HepG2 (cell line): ENCODE results near the gene EIF6. TPM values are rescaled to one million over a fixed set of nuclear protein-coding genes. Genes with fewer than 3 reads are reported as not detected.

Experiments
- AGO1 ChIP-seq: fragments of 200-400 bp; formaldehyde crosslinking; IDR thresholded peaks from 2 replicates; pipeline ENCODE4 v1.6.1; 2017; ENCODE audit warnings: mild to moderate bottlenecking, low read depth, low read length, moderate library complexity; ENCODE audit not compliant: poor library complexity, severe bottlenecking
- BRD4 ChIP-seq: sonication (generic); formaldehyde crosslinking; IDR thresholded peaks from 2 replicates; pipeline ENCODE4 v1.4.0; 2020; ENCODE audit warnings: missing genetic modification reagents
- ELF3 ChIP-seq: IDR thresholded peaks from 2 replicates; pipeline ENCODE4 v1.6.1; 2016; ENCODE audit warnings: missing genetic modification reagents, missing compliant biosample characterization
- FOXM1 ChIP-seq: sonication (generic); formaldehyde crosslinking; IDR thresholded peaks from 2 replicates; pipeline ENCODE4 v1.5.0; 2020; ENCODE audit warnings: missing genetic modification reagents
- GFI1 ChIP-seq: sonication (generic); formaldehyde crosslinking; IDR thresholded peaks from 2 replicates; pipeline ENCODE4 v1.5.0; 2020; ENCODE audit warnings: missing genetic modification reagents, mild to moderate bottlenecking, borderline replicate concordance
- GTF3A ChIP-seq: sonication (generic); formaldehyde crosslinking; conservative IDR thresholded peaks from 2 replicates; pipeline ENCODE4 v1.4.0; 2020; ENCODE audit warnings: mild to moderate bottlenecking, missing genetic modification reagents
- HNF4G ChIP-seq, 2 experiments: sonication (generic) in 1 of 2; formaldehyde crosslinking in 1 of 2; IDR thresholded peaks; 2 replicates each; pipeline versions ENCODE4 v1.4.0 to v1.6.1; 2011 to 2020; ENCODE audit warnings: borderline replicate concordance in 2 of 2, low read depth in 2 of 2, mild to moderate bottlenecking in 2 of 2, low read length in 1 of 2, missing genetic modification reagents in 1 of 2, moderate library complexity in 1 of 2
- ISL2 ChIP-seq: sonication (generic); formaldehyde crosslinking; IDR thresholded peaks from 2 replicates; pipeline ENCODE4 v1.5.0; 2020; ENCODE audit warnings: missing genetic modification reagents
- KLF11 ChIP-seq: IDR thresholded peaks from 2 replicates; pipeline ENCODE4 v1.6.1; 2016; ENCODE audit warnings: missing compliant biosample characterization
- KLF12 ChIP-seq: sonication (generic); formaldehyde crosslinking; IDR thresholded peaks from 2 replicates; pipeline ENCODE4 v1.4.0; 2020; ENCODE audit warnings: missing genetic modification reagents, borderline replicate concordance
- MEIS2 ChIP-seq: sonication (generic); formaldehyde crosslinking; IDR thresholded peaks from 2 replicates; pipeline ENCODE4 v1.9.0; 2021; ENCODE audit warnings: mild to moderate bottlenecking, missing genetic modification reagents
- PREB ChIP-seq: sonication (generic); formaldehyde crosslinking; IDR thresholded peaks from 2 replicates; pipeline ENCODE4 v1.4.0; 2020; ENCODE audit warnings: missing genetic modification reagents
- SKI ChIP-seq: fragments of 450-650 bp; IDR thresholded peaks from one replicate; pipeline ENCODE4 v1.6.1; 2018; ENCODE audit warnings: mild to moderate bottlenecking; ENCODE audit not compliant: partially characterized antibody
- SRSF1 ChIP-seq: fragments of 200-400 bp; formaldehyde crosslinking; optimal IDR thresholded peaks from 2 replicates; pipeline ENCODE3; 2017; ENCODE audit warnings: mild to moderate bottlenecking, low read depth, low read length, moderate library complexity
- TBX3 ChIP-seq: fragments of 450-650 bp; IDR thresholded peaks from 2 replicates; pipeline ENCODE4 v1.6.1; 2017; ENCODE audit warnings: antibody characterized with exemption, mild to moderate bottlenecking, inconsistent platforms, borderline replicate concordance
- ZKSCAN1 ChIP-seq: fragments of 150-350 bp; IDR thresholded peaks from 2 replicates; pipeline ENCODE4 v1.6.1; 2014; ENCODE audit warnings: low read length
- ZNF263 ChIP-seq: sonication (generic); formaldehyde crosslinking; IDR thresholded peaks from 2 replicates; pipeline ENCODE4 v1.4.0; 2020; ENCODE audit warnings: missing genetic modification reagents
- ZNF512B ChIP-seq: sonication (generic); formaldehyde crosslinking; IDR thresholded peaks from 2 replicates; pipeline ENCODE4 v1.5.1; 2020; ENCODE audit warnings: missing genetic modification reagents, mild to moderate bottlenecking, borderline replicate concordance
- ZNF530 ChIP-seq: sonication (generic); formaldehyde crosslinking; IDR thresholded peaks from 2 replicates; pipeline ENCODE4 v1.5.0; 2020; ENCODE audit warnings: low read depth, mild to moderate bottlenecking, missing genetic modification reagents
- ZNF564 ChIP-seq: sonication (generic); formaldehyde crosslinking; IDR thresholded peaks from 2 replicates; pipeline ENCODE4 v1.8.1; 2023; ENCODE audit warnings: mild to moderate bottlenecking, missing genetic modification reagents
- ZNF652 ChIP-seq: IDR thresholded peaks from 2 replicates; pipeline ENCODE4 v1.6.1; 2016; ENCODE audit warnings: low read depth, borderline replicate concordance
- ZNF788 ChIP-seq: sonication (generic); formaldehyde crosslinking; IDR thresholded peaks from 2 replicates; pipeline ENCODE4 v1.5.0; 2020; ENCODE audit warnings: mild to moderate bottlenecking, missing genetic modification reagents, borderline replicate concordance
- ZNF790 ChIP-seq: sonication (generic); formaldehyde crosslinking; IDR thresholded peaks from 2 replicates; pipeline ENCODE4 v1.8.0; 2022; ENCODE audit warnings: missing genetic modification reagents, mild to moderate bottlenecking, borderline replicate concordance
- polyA plus RNA-seq, 8 experiments: library from polyadenylated mRNA; depleted of rRNA in 3 of 8; stranded (reverse) in 7 of 8; unstranded in 1 of 8; fragments of >200 nt; fragmentation: Illumina TruSeq in 4 of 8; extraction: Trizol in 4 of 8; gene quantifications; 2 replicates each; pipeline versions ENCODE4 v1.2.1 to v1.2.3, GENCODE V29; 2011 to 2016; ENCODE audit warnings: low read depth in 4 of 8, missing spikeins in 1 of 8, mixed read lengths in 1 of 8; ENCODE audit not compliant: insufficient read depth in 1 of 8
- total RNA-seq, 5 experiments: library from RNA; depleted of rRNA; stranded (reverse); fragments of >200 nt; fragmentation: Illumina TruSeq; extraction: Trizol; gene quantifications; 2 replicates each; pipeline ENCODE4 v1.2.3, GENCODE V29; 2016; ENCODE audit warnings: low read depth in 1 of 5
- TF ChIP-seq, protein P1 (sequence below): IDR thresholded peaks from 2 replicates; pipeline ENCODE4 v1.6.1; 2016
- TF ChIP-seq, protein P2 (sequence below): sonication (generic); formaldehyde crosslinking; IDR thresholded peaks from 2 replicates; pipeline ENCODE4 v1.8.1; 2023; ENCODE audit warnings: missing genetic modification reagents, inconsistent platforms, borderline replicate concordance
- TF ChIP-seq, protein P3 (sequence below): IDR thresholded peaks from 2 replicates; pipeline ENCODE4 v1.6.1; 2016; ENCODE audit warnings: mild to moderate bottlenecking, missing biosample characterization, missing genetic modification reagents

The EIF6 gene
- total and polyA plus RNA-seq, 2 of the 13 experiments (the other 11 are each of a cell fraction or from before 2014, with no cell fraction given): 462 to 466 TPM

- TF ChIP-seq, protein P1, sequence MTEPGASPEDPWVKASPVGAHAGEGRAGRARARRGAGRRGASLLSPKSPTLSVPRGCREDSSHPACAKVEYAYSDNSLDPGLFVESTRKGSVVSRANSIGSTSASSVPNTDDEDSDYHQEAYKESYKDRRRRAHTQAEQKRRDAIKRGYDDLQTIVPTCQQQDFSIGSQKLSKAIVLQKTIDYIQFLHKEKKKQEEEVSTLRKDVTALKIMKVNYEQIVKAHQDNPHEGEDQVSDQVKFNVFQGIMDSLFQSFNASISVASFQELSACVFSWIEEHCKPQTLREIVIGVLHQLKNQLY: no peak
- TF ChIP-seq ISL2 (0 out of 2 replicates have a peak, but pooled peaks have one; percentile 30), SKI (no peak), MEIS2 (no peak), ZNF530 (CRISPR knock-in tag) (no peak), ELF3 (no peak), KLF11 (CRISPR knock-in tag) (no peak), ZNF512B (no peak), ZNF263 (CRISPR knock-in tag) (no peak), ZKSCAN1 (no peak), GFI1 (CRISPR knock-in tag) (0 out of 2 replicates have a peak, but pooled peaks have one; percentile 33), TBX3 (no peak), ZNF652 (no peak), PREB (CRISPR knock-in tag) (no peak), HNF4G (IDR thresholded peaks at IDR 0.05; ENCODE audit: borderline replicate concordance, low read depth, low read length) (no peak), HNF4G (CRISPR knock-in tag; IDR thresholded peaks at IDR 0.05; ENCODE audit: borderline replicate concordance, low read depth) (no peak), FOXM1 (no peak), KLF12 (CRISPR knock-in tag) (no peak), ZNF790 (CRISPR knock-in tag) (no peak), BRD4 (CRISPR knock-in tag) (no peak), AGO1 (peak; percentile 72), ZNF788 (CRISPR knock-in tag) (no peak), ZNF564 (CRISPR knock-in tag) (0 out of 2 replicates have a peak, but pooled peaks have one; percentile 32), SRSF1 (no peak), GTF3A (CRISPR knock-in tag) (no peak)
- TF ChIP-seq, protein P2, sequence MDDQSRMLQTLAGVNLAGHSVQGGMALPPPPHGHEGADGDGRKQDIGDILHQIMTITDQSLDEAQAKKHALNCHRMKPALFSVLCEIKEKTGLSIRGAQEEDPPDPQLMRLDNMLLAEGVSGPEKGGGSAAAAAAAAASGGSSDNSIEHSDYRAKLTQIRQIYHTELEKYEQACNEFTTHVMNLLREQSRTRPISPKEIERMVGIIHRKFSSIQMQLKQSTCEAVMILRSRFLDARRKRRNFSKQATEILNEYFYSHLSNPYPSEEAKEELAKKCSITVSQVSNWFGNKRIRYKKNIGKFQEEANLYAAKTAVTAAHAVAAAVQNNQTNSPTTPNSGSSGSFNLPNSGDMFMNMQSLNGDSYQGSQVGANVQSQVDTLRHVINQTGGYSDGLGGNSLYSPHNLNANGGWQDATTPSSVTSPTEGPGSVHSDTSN (CRISPR knock-in tag): no peak
- TF ChIP-seq, protein P3, sequence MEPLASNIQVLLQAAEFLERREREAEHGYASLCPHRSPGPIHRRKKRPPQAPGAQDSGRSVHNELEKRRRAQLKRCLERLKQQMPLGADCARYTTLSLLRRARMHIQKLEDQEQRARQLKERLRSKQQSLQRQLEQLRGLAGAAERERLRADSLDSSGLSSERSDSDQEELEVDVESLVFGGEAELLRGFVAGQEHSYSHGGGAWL (CRISPR knock-in tag): no peak
Observed at GRCh38 chr20:35275741-35276251, 8.8 kb downstream of the EIF6 start (continued).
